ENCODE measurements around the gene SPEF2. TPM values are rescaled to one million over a fixed set of nuclear protein-coding genes. Genes with fewer than 3 reads are reported as not detected.

The SPEF2 gene
- polyA plus RNA-seq, 1 donor from 2014 or later, result 18.5 TPM

- TF ChIP-seq RAD21 (conservative IDR thresholded peaks at IDR 0.05) (no peak), REST (IDR thresholded peaks at IDR 0.05; ENCODE audit: borderline replicate concordance) (no peak), EZH2 (IDR thresholded peaks at IDR 0.05; ENCODE audit: borderline replicate concordance, insufficient read depth, low read length, poor library complexity, severe bottlenecking) (no peak), POLR2AphosphoS5 (IDR thresholded peaks at IDR 0.05) (no peak), CTCF (IDR thresholded peaks at IDR 0.05; ENCODE audit: poor library complexity, severe bottlenecking) (no peak), MXI1 (conservative IDR thresholded peaks at IDR 0.05; ENCODE audit: poor library complexity, severe bottlenecking) (no peak), TAF1 (IDR thresholded peaks at IDR 0.05; ENCODE audit: low read depth) (no peak), SMC3 (conservative IDR thresholded peaks at IDR 0.05; ENCODE audit: poor library complexity) (no peak), EP300 (conservative IDR thresholded peaks at IDR 0.05; ENCODE audit: poor library complexity, severe bottlenecking) (no peak)
- no peak overlapping the region for H3K4me2 ChIP-seq (ENCODE audit: low read length)
- no peak overlapping the region for H3K27ac ChIP-seq (ENCODE audit: low read length)
- no peaks in the 10 kb centered on the region for H3K79me2 ChIP-seq (replicated peaks; ENCODE audit: insufficient read depth, low read length)
- H3F3A ChIP-seq (ENCODE audit: insufficient read depth, low read length, poor library complexity, severe bottlenecking), result no peaks in the 10 kb centered on the region
- no peaks in the 10 kb centered on the region for H3K9me2 ChIP-seq (ENCODE audit: insufficient read depth, low read length)
- H3K9ac ChIP-seq (ENCODE audit: low read length), result no peak overlapping the region
- H3K9me3 ChIP-seq (ENCODE audit: low read length), result no peaks in the 10 kb centered on the region
- no peak overlapping the region for H3K4me3 ChIP-seq (ENCODE audit: low read length)
- H2AFZ ChIP-seq (ENCODE audit: low read depth, low read length), result no peak overlapping the region
- no peaks in the 10 kb centered on the region for H4K20me1 ChIP-seq (ENCODE audit: insufficient read depth)
- no peaks in the 10 kb centered on the region for H3K36me3 ChIP-seq (ENCODE audit: insufficient read depth, low read length)
- no peaks in the 10 kb centered on the region for H3K27me3 ChIP-seq (ENCODE audit: insufficient read depth, low read depth, low read length)
Observed at GRCh38 chr5:35736280-35736679, 118.6 kb downstream of the SPEF2 start.

DNA sequence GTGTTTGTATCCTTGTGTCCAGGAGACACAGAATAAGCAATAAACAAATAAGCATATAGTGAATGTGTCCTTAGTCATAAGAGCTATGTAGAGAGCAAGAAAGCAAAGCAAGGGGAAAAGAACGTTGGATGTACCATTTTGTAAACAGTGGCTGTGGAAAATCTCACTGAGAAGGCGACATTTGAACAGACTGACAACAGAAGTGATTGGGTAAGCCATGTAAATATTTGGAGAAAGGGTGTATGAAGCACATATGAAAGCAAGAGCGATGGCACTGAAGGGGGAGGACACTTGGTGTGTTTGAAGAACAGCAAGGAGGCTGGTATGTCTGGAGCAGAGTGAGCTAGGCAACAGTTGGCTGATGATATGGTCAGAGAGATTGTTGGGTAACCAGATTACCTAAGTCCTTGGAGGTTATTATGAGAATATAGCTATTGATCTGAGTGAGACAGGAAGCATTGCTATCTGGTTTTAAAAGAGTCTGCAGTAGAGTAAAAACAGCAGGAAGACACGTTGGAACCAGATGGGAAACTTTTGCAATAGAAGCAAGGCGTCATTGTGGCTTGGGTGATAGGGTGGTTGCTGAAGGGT lies 123.6 kb downstream of the SPEF2 start:
- no peak overlapping the region for H3K4me2 ChIP-seq (ENCODE audit: low read length)
- no peaks in the 10 kb centered on the region for H3K36me3 ChIP-seq (ENCODE audit: insufficient read depth, low read length)
- H4K20me1 ChIP-seq (ENCODE audit: insufficient read depth), result no peaks in the 10 kb centered on the region
- no peaks in the 10 kb centered on the region for H3K79me2 ChIP-seq (replicated peaks; ENCODE audit: insufficient read depth, low read length)
- H3K4me3 ChIP-seq (ENCODE audit: low read length), result no peak overlapping the region
- H3K9me3 ChIP-seq (ENCODE audit: low read length), result no peaks in the 10 kb centered on the region
- H3K27ac ChIP-seq (ENCODE audit: low read length), result no peak overlapping the region
- TF ChIP-seq POLR2AphosphoS5 (IDR thresholded peaks at IDR 0.05) (no peak), MXI1 (conservative IDR thresholded peaks at IDR 0.05; ENCODE audit: poor library complexity, severe bottlenecking) (no peak), REST (IDR thresholded peaks at IDR 0.05; ENCODE audit: borderline replicate concordance) (no peak), CTCF (IDR thresholded peaks at IDR 0.05; ENCODE audit: poor library complexity, severe bottlenecking) (no peak), TAF1 (IDR thresholded peaks at IDR 0.05; ENCODE audit: low read depth) (no peak), RAD21 (conservative IDR thresholded peaks at IDR 0.05) (no peak), EZH2 (IDR thresholded peaks at IDR 0.05; ENCODE audit: borderline replicate concordance, insufficient read depth, low read length, poor library complexity, severe bottlenecking) (no peak), SMC3 (conservative IDR thresholded peaks at IDR 0.05; ENCODE audit: poor library complexity) (no peak), EP300 (conservative IDR thresholded peaks at IDR 0.05; ENCODE audit: poor library complexity, severe bottlenecking) (no peak)
- H3K27me3 ChIP-seq (ENCODE audit: insufficient read depth, low read depth, low read length), result no peaks in the 10 kb centered on the region
- H3K9me2 ChIP-seq (ENCODE audit: insufficient read depth, low read length), result no peaks in the 10 kb centered on the region
- no peaks in the 10 kb centered on the region for H3F3A ChIP-seq (ENCODE audit: insufficient read depth, low read length, poor library complexity, severe bottlenecking)
- H2AFZ ChIP-seq (ENCODE audit: low read depth, low read length), result no peak overlapping the region
- no peak overlapping the region for H3K9ac ChIP-seq (ENCODE audit: low read length)

Data from neural cell (in vitro differentiated cells).